Gastroesophageal sphincter (tissue), 2 donors: Measurements from ENCODE around the gene LBR.

Experiments
- EP300 ChIP-seq: sonication (generic); formaldehyde crosslinking; IDR thresholded peaks from one replicate; pipeline ENCODE4 v1.6.1; 2017; ENCODE audit warnings: antibody characterized with exemption, mild to moderate bottlenecking
- POLR2A ChIP-seq, 2 donors: fragments of 450-650 bp; IDR thresholded peaks; one replicate each; pipeline ENCODE4 v1.6.1; 2017; ENCODE audit warnings: antibody characterized with exemption in 2 of 2, mild to moderate bottlenecking in 2 of 2, moderate library complexity in 1 of 2

- TF ChIP-seq POLR2A (IDR thresholded peaks at IDR 0.05) (no peak), EP300 (no peak)
Measured at GRCh38 chr1:225415307-225415706, 12.5 kb downstream of the LBR start.
